SH-SY5Y (cell line): ENCODE data around the gene ASTN1.

Experiments
- GATA2 ChIP-seq: IDR thresholded peaks from 2 replicates; pipeline ENCODE4 v1.6.1; 2011; ENCODE audit warnings: mild to moderate bottlenecking, low read depth, low read length
- GATA3 ChIP-seq: IDR thresholded peaks from 2 replicates; pipeline ENCODE4 v1.6.1; 2011; ENCODE audit warnings: low read depth, mild to moderate bottlenecking, low read length, moderate library complexity

GRCh38 chr1:176831150-176831549, 333.4 kb downstream of the ASTN1 start:
- no peak for TF ChIP-seq GATA3
- no peak for TF ChIP-seq GATA2
